H1 (cell line): ENCODE data around the gene PCP4. TPM values are rescaled to one million over a fixed set of nuclear protein-coding genes. Genes with fewer than 3 reads are reported as not detected.

Source experiments
- CTCF ChIA-PET: fragments of 300-600 bp; sonication (Branson Sonifier 250); formaldehyde crosslinking; loops from one replicate; lab custom pipeline; 2021; ENCODE audit not compliant: partially characterized antibody; lab: Charles Lee
- POLR2A ChIA-PET: fragments of 300-600 bp; sonication (Branson Sonifier 250); formaldehyde crosslinking; loops from one replicate; lab custom pipeline; 2021; ENCODE audit warnings: inconsistent platforms; ENCODE audit not compliant: partially characterized antibody; lab: Charles Lee
- DNase-seq, 2 experiments: peaks; one replicate each; pipeline versions ENCODE4 v3.0.0 to v3.0.0-alpha.2; 2010 to 2022; ENCODE audit warnings: low spot score in 2 of 2, low read depth in 1 of 2, mixed read lengths in 1 of 2
- FAIRE-seq: peaks from 2 replicates; lab custom pipeline; 2011; peaks lifted over from hg19 to GRCh38; lab: Jason Lieb, UNC
- H2AFZ ChIP-seq: 2 replicates; pipeline ENCODE4 v1.8.1; 2012; ENCODE audit warnings: low read length, inconsistent platforms
- H2AK5ac ChIP-seq: 2 replicates; pipeline ENCODE4 v1.6.1; 2013; ENCODE audit warnings: low read depth, low read length
- H2BK120ac ChIP-seq: replicated peaks from 2 replicates; pipeline ENCODE3; 2013; ENCODE audit warnings: low read depth, low read length, inconsistent platforms
- H2BK12ac ChIP-seq: 2 replicates; pipeline ENCODE4 v1.6.1; 2013; ENCODE audit warnings: low read depth, low read length
- H2BK15ac ChIP-seq: 2 replicates; pipeline ENCODE4 v1.6.1; 2013; ENCODE audit warnings: low read length
- H2BK20ac ChIP-seq: 2 replicates; pipeline ENCODE4 v1.6.1; 2013; ENCODE audit warnings: low read length
- H2BK5ac ChIP-seq: 2 replicates; pipeline ENCODE4 v1.6.1; 2013; ENCODE audit warnings: low read depth, low read length
- H3K14ac ChIP-seq: 2 replicates; pipeline ENCODE4 v1.6.1; 2013; ENCODE audit warnings: inconsistent platforms; ENCODE audit not compliant: insufficient read length
- H3K18ac ChIP-seq: 2 replicates; pipeline ENCODE4 v1.6.1; 2013; ENCODE audit warnings: low read length; ENCODE audit errors: extremely low read depth
- H3K23ac ChIP-seq: 2 replicates; pipeline ENCODE4 v1.6.1; 2013; ENCODE audit warnings: inconsistent platforms; ENCODE audit not compliant: insufficient read length
- H3K23me2 ChIP-seq: 2 replicates; pipeline ENCODE4 v1.6.1; 2013; ENCODE audit warnings: low read depth, low read length
- H3K27ac ChIP-seq: 2 replicates; pipeline ENCODE4 v1.6.1; 2011; ENCODE audit warnings: low read depth, low read length, inconsistent platforms
- H3K27me3 ChIP-seq, 4 experiments: replicated peaks in 1 of 4; 1 replicate in 1 of 4; 2 replicates in 3 of 4; pipeline versions ENCODE4 v1.6.1 to v1.8.1; 2011 to 2013; ENCODE audit warnings: low read length in 3 of 4, mild to moderate bottlenecking in 3 of 4, inconsistent platforms in 2 of 4, mixed read lengths in 2 of 4, moderate library complexity in 1 of 4; ENCODE audit not compliant: control insufficient read depth in 3 of 4, insufficient read depth in 3 of 4; ENCODE audit errors: extremely low read depth in 1 of 4
- H3K36me3 ChIP-seq, 4 experiments: 2 replicates each; pipeline versions ENCODE4 v1.6.1 to v1.8.1; 2011 to 2013; ENCODE audit warnings: mild to moderate bottlenecking in 4 of 4, low read length in 3 of 4, moderate library complexity in 2 of 4, control low read depth in 1 of 4, inconsistent platforms in 1 of 4; ENCODE audit not compliant: insufficient read depth in 4 of 4, control insufficient read depth in 2 of 4
- H3K4ac ChIP-seq: replicated peaks from 2 replicates; pipeline ENCODE3; 2013; ENCODE audit warnings: low read length, low read depth, mixed read lengths, inconsistent platforms; ENCODE audit not compliant: insufficient read length
- H3K4me1 ChIP-seq, 4 experiments: replicated peaks in 1 of 4; 1 replicate in 1 of 4; 2 replicates in 3 of 4; pipeline versions ENCODE4 v1.6.1 to v1.8.1; 2011 to 2013; ENCODE audit warnings: low read length in 3 of 4, inconsistent platforms in 2 of 4, mixed read lengths in 1 of 4; ENCODE audit not compliant: insufficient read depth in 4 of 4, control insufficient read depth in 3 of 4
- H3K4me2 ChIP-seq, 2 experiments: 2 replicates each; pipeline versions ENCODE4 v1.6.1 to v1.8.1; 2011 to 2013; ENCODE audit warnings: low read depth in 2 of 2, low read length in 2 of 2, control low read depth in 1 of 2, inconsistent platforms in 1 of 2, mild to moderate bottlenecking in 1 of 2; ENCODE audit not compliant: insufficient read depth in 1 of 2
- H3K4me3 ChIP-seq, 4 experiments: fragments of 200-600, 300-600 bp in 1 of 4; sonication (generic), shearing (Covaris generic), sonication (Bioruptor Twin) in 1 of 4; 2 replicates each; pipeline versions ENCODE4 v1.5.1 to v1.8.1; 2011 to 2016; ENCODE audit warnings: low read length in 4 of 4, low read depth in 3 of 4, control low read depth in 2 of 4, inconsistent platforms in 2 of 4, mild to moderate bottlenecking in 2 of 4, mixed read lengths in 1 of 4, moderate library complexity in 1 of 4; ENCODE audit not compliant: insufficient read depth in 2 of 4; ENCODE audit errors: extremely low read depth in 1 of 4
- H3K56ac ChIP-seq: replicated peaks from 2 replicates; pipeline ENCODE3; 2013; ENCODE audit warnings: low read depth, mild to moderate bottlenecking, mixed read lengths, low read length, inconsistent platforms; ENCODE audit not compliant: insufficient read length
- H3K79me1 ChIP-seq: 2 replicates; pipeline ENCODE4 v1.6.1; 2013; ENCODE audit warnings: low read depth, low read length, control low read depth
- H3K79me2 ChIP-seq, 2 experiments: 2 replicates each; pipeline versions ENCODE4 v1.6.1 to v1.8.1; 2012 to 2013; ENCODE audit warnings: low read length in 2 of 2, mild to moderate bottlenecking in 2 of 2, inconsistent platforms in 1 of 2; ENCODE audit not compliant: insufficient read depth in 2 of 2, control insufficient read depth in 1 of 2
- H3K9ac ChIP-seq, 4 experiments: replicated peaks in 1 of 4; 1 replicate in 1 of 4; 2 replicates in 3 of 4; pipeline versions ENCODE4 v1.6.1 to v1.8.1; 2011 to 2013; ENCODE audit warnings: low read depth in 3 of 4, low read length in 3 of 4, control low read depth in 2 of 4, mild to moderate bottlenecking in 2 of 4, moderate library complexity in 2 of 4, inconsistent platforms in 1 of 4; ENCODE audit errors: extremely low read depth in 1 of 4
- H3K9me3 ChIP-seq, 2 experiments: 2 replicates each; pipeline versions ENCODE4 v1.6.1 to v1.8.1; 2012 to 2013; ENCODE audit warnings: mild to moderate bottlenecking in 2 of 2, moderate library complexity in 2 of 2, control low read depth in 1 of 2, inconsistent platforms in 1 of 2, low read depth in 1 of 2, low read length in 1 of 2, mixed read lengths in 1 of 2; ENCODE audit not compliant: insufficient read depth in 2 of 2
- H4K20me1 ChIP-seq, 2 experiments: replicated peaks in 1 of 2; 2 replicates each; pipeline versions ENCODE3 to v1.8.1; 2011 to 2013; ENCODE audit warnings: inconsistent platforms in 2 of 2, low read length in 2 of 2, mild to moderate bottlenecking in 1 of 2; ENCODE audit not compliant: insufficient read depth in 2 of 2, control insufficient read depth in 1 of 2
- H4K5ac ChIP-seq: 2 replicates; pipeline ENCODE4 v1.6.1; 2013; ENCODE audit warnings: low read length, low read depth, mixed read lengths, inconsistent platforms; ENCODE audit not compliant: insufficient read length
- H4K8ac ChIP-seq: 2 replicates; pipeline ENCODE4 v1.8.0; 2013; ENCODE audit warnings: mild to moderate bottlenecking, moderate library complexity, low read length, inconsistent platforms; ENCODE audit not compliant: insufficient read depth; ENCODE audit errors: extremely low read depth
- H4K91ac ChIP-seq: replicated peaks from 2 replicates; pipeline ENCODE3; 2013; ENCODE audit warnings: low read length, mixed read lengths, inconsistent platforms; ENCODE audit not compliant: insufficient read length
- CHD2 ChIP-seq: IDR thresholded peaks from 2 replicates; pipeline ENCODE4 v1.6.1; 2012; ENCODE audit warnings: low read length, improper control_type of control experiment
- EZH2 ChIP-seq: fragments of 200-600 bp; sonication (generic); IDR thresholded peaks from 2 replicates; pipeline ENCODE4 v1.7.1; 2012; ENCODE audit warnings: low read depth, mild to moderate bottlenecking, moderate library complexity, low read length, inconsistent platforms; ENCODE audit not compliant: severe bottlenecking
- HDAC2 ChIP-seq, 2 experiments: fragments of 300-600 bp in 1 of 2; sonication (generic) in 1 of 2; IDR thresholded peaks; 2 replicates each; pipeline ENCODE4 v1.6.1; 2011 to 2012; ENCODE audit warnings: low read depth in 2 of 2, low read length in 2 of 2, mild to moderate bottlenecking in 2 of 2, moderate library complexity in 2 of 2, borderline replicate concordance in 1 of 2, inconsistent platforms in 1 of 2
- HDAC6 ChIP-seq: IDR thresholded peaks from one replicate; pipeline ENCODE4 v1.7.1; 2012; ENCODE audit warnings: low read depth, mild to moderate bottlenecking, inconsistent platforms, low read length, moderate library complexity
- JUND ChIP-seq: IDR thresholded peaks from 2 replicates; pipeline ENCODE4 v1.6.1; 2011; ENCODE audit warnings: mild to moderate bottlenecking, improper control_type of control experiment, low read length
- MAX ChIP-seq: IDR thresholded peaks from 2 replicates; pipeline ENCODE4 v1.6.1; 2012; ENCODE audit warnings: inconsistent platforms
- NANOG ChIP-seq: IDR thresholded peaks from 2 replicates; pipeline ENCODE4 v1.6.1; 2011; ENCODE audit warnings: low read length, low read depth, mild to moderate bottlenecking, inconsistent platforms; ENCODE audit not compliant: insufficient read depth, poor library complexity, severe bottlenecking
- PHF8 ChIP-seq: fragments of 200-600 bp; sonication (generic); conservative IDR thresholded peaks from 2 replicates; pipeline ENCODE4 v1.7.1; 2012; ENCODE audit warnings: low read depth, mild to moderate bottlenecking, inconsistent platforms, low read length, moderate library complexity
- POLR2A ChIP-seq, 2 experiments: IDR thresholded peaks; 1 replicate in 1 of 2; 2 replicates in 1 of 2; pipeline ENCODE4 v1.6.1; 2011; ENCODE audit warnings: low read depth in 2 of 2, low read length in 2 of 2, mild to moderate bottlenecking in 2 of 2; ENCODE audit errors: control extremely low read depth in 1 of 2
- POLR2AphosphoS5 ChIP-seq: IDR thresholded peaks from 2 replicates; pipeline ENCODE4 v1.6.1; 2011; ENCODE audit warnings: low read depth, low read length
- RXRA ChIP-seq: IDR thresholded peaks from 2 replicates; pipeline ENCODE4 v1.6.1; 2011; ENCODE audit warnings: low read depth, mild to moderate bottlenecking, low read length, moderate library complexity; ENCODE audit not compliant: insufficient read depth
- SIX5 ChIP-seq: IDR thresholded peaks from 2 replicates; pipeline ENCODE4 v1.6.1; 2011; ENCODE audit warnings: mild to moderate bottlenecking, low read depth, low read length
- SP1 ChIP-seq: IDR thresholded peaks from 2 replicates; pipeline ENCODE4 v1.6.1; 2011; ENCODE audit warnings: low read depth, low read length
- SP4 ChIP-seq: IDR thresholded peaks from 2 replicates; pipeline ENCODE4 v1.6.1; 2012; ENCODE audit warnings: low read length, inconsistent platforms
- SRF ChIP-seq: IDR thresholded peaks from 2 replicates; pipeline ENCODE4 v1.6.1; 2011; ENCODE audit warnings: mild to moderate bottlenecking, low read depth, low read length, moderate library complexity
- SUZ12 ChIP-seq: fragments of 200-600 bp; sonication (generic); IDR thresholded peaks from 2 replicates; pipeline ENCODE4 v1.6.1; 2012; ENCODE audit warnings: mild to moderate bottlenecking, inconsistent platforms, low read length, moderate library complexity, mixed read lengths
- WGBS, 2 experiments: shearing (Covaris generic) in 1 of 2; methylation state at CpG; one replicate each; pipeline versions ENCODE4 v1.1.6 to v1.1.7; 2013 to 2015; ENCODE audit warnings: low lambda C conversion rate in 2 of 2, mixed read lengths in 2 of 2, inconsistent platforms in 1 of 2, low coverage in 1 of 2, missing lambda C conversion rate in 1 of 2; ENCODE audit not compliant: insufficient replicate concordance in 2 of 2, insufficient coverage in 1 of 2, insufficient read length in 1 of 2; ENCODE audit errors: extremely low coverage in 1 of 2, missing lambda C conversion rate in 1 of 2; 5-methylcytosine and 5-hydroxymethylcytosine counted together
- polyA plus RNA-seq, 7 experiments: library from polyadenylated mRNA; depleted of rRNA in 3 of 7; stranded (reverse) in 5 of 7; unstranded in 2 of 7; fragments of >200 nt in 5 of 7; fragments of 200-250 nt in 2 of 7; gene quantifications; 1 replicate in 5 of 7; 2 replicates in 1 of 7; 4 replicates in 1 of 7; pipeline versions ENCODE4 v1.2.1 to v1.2.3, GENCODE V29; 2011 to 2013; ENCODE audit warnings: missing spikeins in 2 of 7, mixed read lengths in 2 of 7
- total RNA-seq: library from RNA; stranded (reverse); fragmentation: NEBNext Ultra II Directional; extraction: Animal tissue kit (Norgen Biotek cat#: 25700); gene quantifications from 2 replicates; pipeline ENCODE4 v1.2.1, GENCODE V29; 2021

Gene PCP4
- total and polyA plus RNA-seq, 2 of the 8 experiments (the other 6 are each of a cell fraction or from before 2014, with no cell fraction given): 1.8 to 2.4 TPM

DNA sequence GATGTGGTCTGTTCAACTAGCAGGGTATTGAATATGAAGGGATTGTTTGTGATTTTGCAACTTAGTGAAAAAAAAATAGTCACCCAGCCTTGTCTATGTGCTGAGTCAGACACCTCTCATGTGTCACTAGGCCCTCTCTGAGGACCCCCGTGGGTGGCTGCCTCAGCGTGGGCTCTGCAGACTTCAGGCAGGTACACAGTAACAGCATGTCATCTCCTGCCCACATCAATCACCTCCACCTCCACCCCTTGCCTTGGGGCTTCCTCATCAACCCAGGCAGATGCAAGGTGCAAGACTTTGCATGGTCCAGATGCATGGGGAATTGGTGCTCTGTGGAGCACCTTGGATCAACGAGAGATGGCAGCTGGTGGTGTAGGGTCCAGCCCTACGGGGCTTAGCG lies 23.9 kb downstream of the PCP4 start:
- Histone ChIP-seq H3K9me3 (no peaks in the 10 kb centered on the region), H3K4ac (no peak overlapping the region), H3K36me3 (no peaks in the 10 kb centered on the region), H4K20me1 (peaks cover 0 to 3% of the 10 kb centered on the region in 2 experiments), H3K79me1 (no peaks in the 10 kb centered on the region), H2BK120ac (no peak overlapping the region), H3K23me2 (peaks cover 4% of the 10 kb centered on the region; the same call in 1 of the 2 replicates), H2BK12ac (no peak overlapping the region), H3K18ac (no peak overlapping the region), H4K5ac (no peak overlapping the region), H2BK20ac (no peak overlapping the region), H4K8ac (no peak overlapping the region), H3K27me3 (no peaks in the 10 kb centered on the region), H3K4me3 (no peak overlapping the region), H3K23ac (no peak overlapping the region), H2BK15ac (no peak overlapping the region), H3K56ac (no peak overlapping the region), H3K4me2 (no peak overlapping the region), H3K14ac (no peak overlapping the region), H4K91ac (no peak overlapping the region), H2AK5ac (no peak overlapping the region), H3K4me1 (no peaks in the 10 kb centered on the region), H3K27ac (no peak overlapping the region), H3K9ac (no peak overlapping the region), H2BK5ac (no peak overlapping the region), H2AFZ (no peak overlapping the region), H3K79me2 (no peaks in the 10 kb centered on the region)
- WGBS, 2 experiments: 95% methylated on average over 5 of the region's 5 CpGs; no CpG with 5 or more reads in 1 of the 2 experiments
- CTCF ChIA-PET: interaction anchor here (0.7 kb wide), 1 partner anchor 38 kb away, joined by 3 read pairs; no protein-coding TSS in a partner anchor
- DNase-seq: no peak
- no peak for FAIRE-seq
- POLR2A ChIA-PET: no interaction called here
- no peak for TF ChIP-seq POLR2A (IDR thresholded peaks at IDR 0.05; ENCODE audit: control extremely low read depth in 1 of 2, low read depth in 2 of 2, low read length in 2 of 2)
- no peak for TF ChIP-seq HDAC2 (IDR thresholded peaks at IDR 0.05; ENCODE audit: borderline replicate concordance in 1 of 2, low read depth in 2 of 2, low read length in 2 of 2)
- TF ChIP-seq SRF: no peak
- no peak for TF ChIP-seq POLR2AphosphoS5
- no peak for TF ChIP-seq PHF8
- no peak for TF ChIP-seq EZH2
- TF ChIP-seq SP1: no peak
- TF ChIP-seq NANOG: no peak
- TF ChIP-seq MAX: no peak
- no peak for TF ChIP-seq RXRA
- TF ChIP-seq CHD2: no peak
- TF ChIP-seq SP4: no peak
- no peak for TF ChIP-seq JUND
- no peak for TF ChIP-seq SUZ12
- no peak for TF ChIP-seq SIX5
- no peak for TF ChIP-seq HDAC6
